ENCODE data around the gene STX1A. TPM values are rescaled to one million over a fixed set of nuclear protein-coding genes. Genes with fewer than 3 reads are reported as not detected.
A peak's percentile ranks its signal among the peaks of the same experiment; 100 is the strongest.

STX1A gene
- total RNA-seq, 2 donors from 2014 or later = 7.0 to 7.2 TPM

- no peak for TF ChIP-seq CTCF (IDR thresholded peaks at IDR 0.05)
- Histone ChIP-seq H3K9me3 (no peaks in the 10 kb centered on the region), H3K27me3 (no peaks in the 10 kb centered on the region), H3K36me3 (peaks cover 4% of the 10 kb centered on the region), H3K4me1 (peaks cover 13% of the 10 kb centered on the region), H3K4me3 (no peak overlapping the region), H3K27ac (no peak overlapping the region), H3K9ac (ENCODE audit: low read depth in 2 of 2, low read length in 2 of 2) (no peak overlapping the region)
- no peak for DNase-seq
- intact Hi-C loops (cut with DNase I) = no loop called here
Measured at GRCh38 chr7:73685311-73685710, 34.2 kb downstream of the STX1A start.

- Histone ChIP-seq H3K27ac (peak overlapping the region; percentile 19), H3K4me3 (peak overlapping the region; percentile 69), H3K9me3 (no peaks in the 10 kb centered on the region), H3K27me3 (no peaks in the 10 kb centered on the region), H3K9ac (ENCODE audit: low read depth in 2 of 2, low read length in 2 of 2) (peak overlapping the region; percentile 71 to 87), H3K36me3 (peaks cover 4% of the 10 kb centered on the region), H3K4me1 (peaks cover 13% of the 10 kb centered on the region)
- intact Hi-C loops (cut with DNase I) = no loop called here
- DNase-seq = no peak
- no peak for TF ChIP-seq CTCF (IDR thresholded peaks at IDR 0.05)
Measured at GRCh38 chr7:73683788-73684693, 35.4 kb downstream of the STX1A start.

GRCh38 chr7:73683056-73683787 lies 36.2 kb downstream of the STX1A start, which contains the start of the genes BUD23 and DNAJC30:
Gene BUD23, plus strand, starts transcription at chr7:73683597. Its CDS starts 29 bp downstream, at chr7:73683626.
Gene DNAJC30, minus strand, starts transcription at chr7:73683453. Its CDS starts 30 bp downstream, at chr7:73683423.
- Histone ChIP-seq H3K4me3 (peak within 1 kb of the TSS; percentile 69), H3K9ac (ENCODE audit: low read depth in 2 of 2, low read length in 2 of 2) (peak within 1 kb of the TSS; percentile 87 to 90), H3K27me3 (no peaks in the 10 kb centered on the region), H3K4me1 (peaks cover 13% of the 10 kb centered on the region), H3K36me3 (peaks cover 4% of the 10 kb centered on the region), H3K27ac (peak within 1 kb of the TSS; percentile 55), H3K9me3 (no peaks in the 10 kb centered on the region)
- peak; percentile 99 for DNase-seq
- TF ChIP-seq CTCF (IDR thresholded peaks at IDR 0.05) = no peak
- intact Hi-C loops (cut with DNase I) = no loop called here

- Histone ChIP-seq H3K4me3 (peak overlapping the region; percentile 69), H3K9ac (ENCODE audit: low read depth in 2 of 2, low read length in 2 of 2) (peak overlapping the region; percentile 84 to 90), H3K27ac (peak overlapping the region; percentile 55), H3K4me1 (peaks cover 13% of the 10 kb centered on the region), H3K9me3 (no peaks in the 10 kb centered on the region), H3K27me3 (no peaks in the 10 kb centered on the region), H3K36me3 (peaks cover 4% of the 10 kb centered on the region)
- intact Hi-C loops (cut with DNase I) = no loop called here
- DNase-seq = no peak
- TF ChIP-seq CTCF (IDR thresholded peaks at IDR 0.05) = no peak
Measured at GRCh38 chr7:73682745-73683055, 36.8 kb downstream of the STX1A start.

GRCh38 chr7:73681031-73681430 lies 38.4 kb downstream of the STX1A start:
- H3K4me1 ChIP-seq = peaks cover 13% of the 10 kb centered on the region
- no peak overlapping the region for H3K4me3 ChIP-seq

More at GRCh38 chr7:73681031-73681430, 38.4 kb downstream of the STX1A start:
- intact Hi-C loops (cut with DNase I) = no loop called here
- H3K27ac ChIP-seq = no peak overlapping the region
- H3K27me3 ChIP-seq = no peaks in the 10 kb centered on the region
- DNase-seq = no peak
- no peak for TF ChIP-seq CTCF (IDR thresholded peaks at IDR 0.05)
- no peaks in the 10 kb centered on the region for H3K9me3 ChIP-seq
- no peaks in the 10 kb centered on the region for H3K36me3 ChIP-seq
- peak overlapping the region in 1 of 2 donors; percentile 34 for H3K9ac ChIP-seq (ENCODE audit: low read depth in 2 of 2, low read length in 2 of 2)

Measured in colonic mucosa (tissue), 4 donors.